WTC11 (cell line): ENCODE results near the gene NLGN1. TPM values are rescaled to one million over a fixed set of nuclear protein-coding genes. Genes with fewer than 3 reads are reported as not detected.
"Not testable (repeated sequence)": the region's sequence is repeated elsewhere in the genome, so short reads cannot be mapped to it uniquely, and the experiment has no call there.

Experiments
- ATAC-seq: fragments of 200-7000 bp; cut with Tn5 transposase; 2 replicates; pipeline ENCODE4 v1.10.0; 2021; ENCODE audit warnings: mild to moderate bottlenecking, moderate library complexity
- CTCF ChIA-PET: fragments of 300-600 bp; sonication (Branson Sonifier 250); formaldehyde crosslinking; loops from one replicate; lab custom pipeline; 2021; ENCODE audit warnings: antibody characterized with exemption; lab: Charles Lee
- POLR2A ChIA-PET: fragments of 350-600 bp; sonication (Branson Sonifier 250); formaldehyde crosslinking; loops from one replicate; lab custom pipeline; 2021; ENCODE audit warnings: antibody characterized with exemption; lab: Charles Lee
- DNase-seq: peaks from one replicate; pipeline ENCODE4 v3.0.0; 2021; ENCODE audit warnings: low spot score
- H3K27ac Mint-ChIP-seq: 2 replicates; pipeline ENCODE4 v1.8.0; 2021; ENCODE audit warnings: mixed read lengths
- H3K27me3 Mint-ChIP-seq: 2 replicates; pipeline ENCODE4 v1.8.0; 2021; ENCODE audit warnings: low read depth, mild to moderate bottlenecking, moderate library complexity, mixed read lengths
- H3K36me3 Mint-ChIP-seq: 2 replicates; pipeline ENCODE4 v1.8.0; 2021; ENCODE audit warnings: mixed read lengths
- H3K4me1 Mint-ChIP-seq: 2 replicates; pipeline ENCODE4 v1.8.0; 2022; ENCODE audit warnings: mixed read lengths
- H3K4me3 Mint-ChIP-seq: 2 replicates; pipeline ENCODE4 v1.8.0; 2021; ENCODE audit warnings: mild to moderate bottlenecking, moderate library complexity, mixed read lengths
- H3K9me3 Mint-ChIP-seq: 2 replicates; pipeline ENCODE4 v1.8.0; 2021; ENCODE audit warnings: mixed read lengths
- ARID4B ChIP-seq: sonication (generic); formaldehyde crosslinking; IDR thresholded peaks from 2 replicates; pipeline ENCODE4 v1.8.0; 2023; ENCODE audit warnings: missing genetic modification reagents, mild to moderate bottlenecking, borderline replicate concordance
- ATF1 ChIP-seq: sonication (generic); formaldehyde crosslinking; IDR thresholded peaks from 2 replicates; pipeline ENCODE4 v1.8.1; 2023; ENCODE audit warnings: mild to moderate bottlenecking, moderate library complexity, missing genetic modification reagents
- CDX4 ChIP-seq: fragments of 250-450 bp; sonication (Bioruptor Pico); IDR thresholded peaks from 2 replicates; pipeline ENCODE4 v1.9.0; 2021; ENCODE audit warnings: moderate library complexity, mild to moderate bottlenecking, inconsistent platforms, borderline replicate concordance
- ELF4 ChIP-seq: sonication (generic); formaldehyde crosslinking; IDR thresholded peaks from 2 replicates; pipeline ENCODE4 v1.8.1; 2022; ENCODE audit warnings: low read depth, mild to moderate bottlenecking, moderate library complexity, missing genetic modification reagents
- FOXP4 ChIP-seq: sonication (generic); formaldehyde crosslinking; IDR thresholded peaks from 2 replicates; pipeline ENCODE4 v1.8.0; 2022; ENCODE audit warnings: mild to moderate bottlenecking, missing genetic modification reagents
- GTF2I ChIP-seq: fragments of 250-450 bp; sonication (Bioruptor Pico); conservative IDR thresholded peaks from 2 replicates; pipeline ENCODE4 v1.4.0; 2021; ENCODE audit warnings: mild to moderate bottlenecking
- IRF1 ChIP-seq: sonication (generic); formaldehyde crosslinking; IDR thresholded peaks from 2 replicates; pipeline ENCODE4 v1.8.0; 2023; ENCODE audit warnings: missing genetic modification reagents
- IRF2 ChIP-seq: sonication (generic); formaldehyde crosslinking; IDR thresholded peaks from 2 replicates; pipeline ENCODE4 v1.8.0; 2022; ENCODE audit warnings: low read depth, missing genetic modification reagents, borderline replicate concordance
- JAZF1 ChIP-seq: fragments of 250-450 bp; sonication (Bioruptor Pico); IDR thresholded peaks from 2 replicates; pipeline ENCODE4 v1.9.0; 2021; ENCODE audit warnings: moderate library complexity, mild to moderate bottlenecking, inconsistent platforms
- MLX ChIP-seq: sonication (generic); formaldehyde crosslinking; IDR thresholded peaks from 2 replicates; pipeline ENCODE4 v1.8.1; 2023; ENCODE audit warnings: mild to moderate bottlenecking, missing genetic modification reagents, moderate library complexity
- MYBL2 ChIP-seq: sonication (generic); formaldehyde crosslinking; IDR thresholded peaks from 2 replicates; pipeline ENCODE4 v1.8.1; 2023; ENCODE audit warnings: mild to moderate bottlenecking, moderate library complexity, missing genetic modification reagents
- RELA ChIP-seq: sonication (generic); formaldehyde crosslinking; IDR thresholded peaks from 2 replicates; pipeline ENCODE4 v1.8.1; 2022; ENCODE audit warnings: missing genetic modification reagents, mild to moderate bottlenecking, borderline replicate concordance
- RORB ChIP-seq: fragments of 250-450 bp; sonication (Bioruptor Pico); IDR thresholded peaks from 2 replicates; pipeline ENCODE4 v1.9.0; 2021; ENCODE audit warnings: mild to moderate bottlenecking
- SMAD3 ChIP-seq: sonication (generic); formaldehyde crosslinking; IDR thresholded peaks from 2 replicates; pipeline ENCODE4 v1.8.0; 2022; ENCODE audit warnings: missing genetic modification reagents, mild to moderate bottlenecking, borderline replicate concordance
- ZNF121 ChIP-seq: sonication (generic); formaldehyde crosslinking; IDR thresholded peaks from 2 replicates; pipeline ENCODE4 v1.8.0; 2023; ENCODE audit warnings: missing genetic modification reagents
- ZNF317 ChIP-seq: sonication (generic); formaldehyde crosslinking; IDR thresholded peaks from 2 replicates; pipeline ENCODE4 v1.8.1; 2023; ENCODE audit warnings: low read depth, mild to moderate bottlenecking, moderate library complexity, missing genetic modification reagents, borderline replicate concordance
- ZNF423 ChIP-seq: fragments of 250-450 bp; sonication (Bioruptor Pico); IDR thresholded peaks from 2 replicates; pipeline ENCODE4 v2.1.2; 2022; ENCODE audit warnings: mild to moderate bottlenecking, moderate library complexity
- ZNF671 ChIP-seq: fragments of 250-450 bp; sonication (Bioruptor Pico); IDR thresholded peaks from 2 replicates; pipeline ENCODE4 v1.8.0; 2021; ENCODE audit warnings: mild to moderate bottlenecking
- total RNA-seq: library from RNA; stranded (reverse); gene quantifications from 3 replicates; pipeline ENCODE4 v1.2.3, GENCODE V29; 2021

NLGN1 gene
- total RNA-seq, 1 experiment from 2014 or later = 12.4 TPM

GRCh38 chr3:173594881-173595280, 197.3 kb downstream of the NLGN1 start:
- DNase-seq = not testable (repeated sequence)

GRCh38 chr3:173599673-173600072, 202.1 kb downstream of the NLGN1 start:
- no peak for DNase-seq
- Mint-ChIP-seq H3K4me1 (peaks cover 31% of the 10 kb centered on the region), H3K27me3 (no peaks in the 10 kb centered on the region), H3K9me3 (peaks cover 1% of the 10 kb centered on the region), H3K4me3 (no peak overlapping the region), H3K27ac (no peak overlapping the region), H3K36me3 (peaks cover 6% of the 10 kb centered on the region; the same call in 1 of the 2 replicates)
- ChIA-PET POLR2A (no interaction called here), CTCF (no interaction called here)
- ATAC-seq = no peak
- no peak for TF ChIP-seq ZNF121 (CRISPR knock-in tag)
- no peak for TF ChIP-seq FOXP4 (CRISPR knock-in tag)
- no peak for TF ChIP-seq ZNF671 (CRISPR knock-in tag)
- TF ChIP-seq ELF4 (CRISPR knock-in tag) = no peak
- TF ChIP-seq JAZF1 (CRISPR knock-in tag) = no peak
- TF ChIP-seq CDX4 (CRISPR knock-in tag) = no peak
- no peak for TF ChIP-seq IRF2 (CRISPR knock-in tag)
- no peak for TF ChIP-seq ATF1 (CRISPR knock-in tag)
- TF ChIP-seq IRF1 = no peak
- TF ChIP-seq GTF2I = no peak
- TF ChIP-seq ZNF317 = no peak
- no peak for TF ChIP-seq MLX (CRISPR knock-in tag)
- no peak for TF ChIP-seq RELA (CRISPR knock-in tag)
- TF ChIP-seq ARID4B (CRISPR knock-in tag) = no peak
- no peak for TF ChIP-seq RORB (CRISPR knock-in tag)
- no peak for TF ChIP-seq SMAD3 (CRISPR knock-in tag)
- no peak for TF ChIP-seq MYBL2 (CRISPR knock-in tag)
- TF ChIP-seq ZNF423 = no peak

More at GRCh38 chr3:173594881-173595280, 197.3 kb downstream of the NLGN1 start:
- Mint-ChIP-seq H3K4me1 (peaks cover 19% of the 10 kb centered on the region), H3K27ac (0 out of 2 replicates have a peak overlapping the region, but pooled peaks have one; percentile 12), H3K9me3 (peaks cover 16% of the 10 kb centered on the region), H3K36me3 (peaks cover 16% of the 10 kb centered on the region)
- CTCF ChIA-PET, H3K4me3 Mint-ChIP-seq, H3K27me3 Mint-ChIP-seq, POLR2A ChIA-PET: not testable (repeated sequence)
- ATAC-seq = 0 out of 2 replicates have a peak, but pooled peaks have one; percentile 26
